DMS53 treated with DMSO at 0.1 percent for 48 hours (cell line): Measurements from ENCODE around the gene NCAN.
"Not testable (repeated sequence)": the region's sequence is repeated elsewhere in the genome, so short reads cannot be mapped to it uniquely, and the experiment has no call there.

Experiments
- DNase-seq: peaks from one replicate; lab custom pipeline; 2025; ENCODE audit not compliant: unreplicated experiment; lab: John Stamatoyannopoulos, UW

NCAN gene

DNA sequence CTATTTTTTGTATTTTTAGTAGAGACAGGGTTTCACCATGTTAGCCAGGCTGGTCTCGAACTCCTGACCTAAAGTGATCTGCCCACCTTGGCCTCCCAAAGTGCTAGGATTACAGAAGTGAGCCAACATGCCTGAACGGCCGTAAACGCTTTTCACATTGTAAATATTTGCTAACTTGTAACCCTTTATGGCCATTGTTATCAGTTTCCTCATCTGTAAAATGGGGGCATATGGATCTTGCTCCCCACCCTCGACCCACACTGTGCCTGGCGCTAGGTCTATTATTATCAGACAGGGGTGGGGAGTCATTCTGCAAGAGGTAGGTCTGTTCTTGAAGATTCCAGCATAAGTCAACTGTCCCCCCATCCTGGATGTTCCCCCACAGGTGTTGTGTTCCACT is 11.9 kb downstream of the NCAN start:
- no peak for DNase-seq

DNA sequence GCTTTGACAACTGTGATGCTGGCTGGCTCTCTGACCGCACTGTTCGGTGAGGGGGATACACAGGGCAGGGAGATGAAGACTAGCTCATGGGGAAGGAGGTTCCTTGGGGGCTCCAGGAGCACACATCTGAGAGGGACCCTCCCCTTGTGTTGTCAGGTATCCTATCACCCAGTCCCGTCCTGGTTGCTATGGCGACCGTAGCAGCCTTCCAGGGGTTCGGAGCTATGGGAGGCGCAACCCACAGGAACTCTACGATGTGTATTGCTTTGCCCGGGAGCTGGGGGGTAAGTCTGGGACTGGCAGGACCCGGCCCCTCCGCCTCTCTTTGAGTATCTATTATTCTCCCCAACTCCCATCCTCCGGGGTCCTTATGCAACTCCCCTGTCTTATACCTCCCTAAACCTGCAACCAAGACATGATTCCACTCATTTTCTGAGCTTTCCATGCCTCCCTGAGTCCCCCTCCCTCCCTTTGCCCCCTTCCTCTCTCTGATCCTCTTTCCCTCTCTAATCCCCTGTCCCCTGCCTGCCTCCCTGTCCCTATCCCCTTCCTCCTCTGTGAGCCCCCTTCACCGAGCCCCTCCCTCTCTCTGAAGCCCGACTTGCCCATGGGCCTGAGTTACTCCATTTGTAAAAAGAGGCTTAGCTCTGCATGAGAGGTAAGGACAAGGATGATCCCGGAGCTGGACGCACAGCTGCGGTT is 12.5 kb downstream of the NCAN start:
- DNase-seq, result no peak

DNA sequence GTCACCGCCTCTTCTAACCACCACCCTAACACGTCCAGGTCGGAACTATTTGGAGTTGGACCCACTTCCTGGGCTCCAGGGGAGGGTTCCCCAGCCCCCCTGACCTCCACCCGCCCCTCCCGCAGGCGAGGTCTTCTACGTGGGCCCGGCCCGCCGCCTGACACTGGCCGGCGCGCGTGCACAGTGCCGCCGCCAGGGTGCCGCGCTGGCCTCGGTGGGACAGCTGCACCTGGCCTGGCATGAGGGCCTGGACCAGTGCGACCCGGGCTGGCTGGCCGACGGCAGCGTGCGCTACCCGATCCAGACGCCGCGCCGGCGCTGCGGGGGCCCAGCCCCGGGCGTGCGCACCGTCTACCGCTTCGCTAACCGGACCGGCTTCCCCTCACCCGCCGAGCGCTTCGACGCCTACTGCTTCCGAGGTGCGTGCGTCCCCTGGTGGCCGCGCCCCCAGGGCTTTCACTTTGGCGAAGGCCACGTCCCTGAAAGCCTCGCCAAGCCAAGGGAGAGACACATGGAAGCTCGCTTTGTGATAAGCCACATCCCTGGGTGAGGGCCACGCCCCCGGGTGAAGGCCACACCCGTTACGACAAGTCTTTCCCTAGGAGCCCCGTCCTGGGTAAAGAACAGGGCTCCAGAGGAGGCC is 13.2 kb downstream of the NCAN start:
- peak; percentile 65 for DNase-seq

DNA sequence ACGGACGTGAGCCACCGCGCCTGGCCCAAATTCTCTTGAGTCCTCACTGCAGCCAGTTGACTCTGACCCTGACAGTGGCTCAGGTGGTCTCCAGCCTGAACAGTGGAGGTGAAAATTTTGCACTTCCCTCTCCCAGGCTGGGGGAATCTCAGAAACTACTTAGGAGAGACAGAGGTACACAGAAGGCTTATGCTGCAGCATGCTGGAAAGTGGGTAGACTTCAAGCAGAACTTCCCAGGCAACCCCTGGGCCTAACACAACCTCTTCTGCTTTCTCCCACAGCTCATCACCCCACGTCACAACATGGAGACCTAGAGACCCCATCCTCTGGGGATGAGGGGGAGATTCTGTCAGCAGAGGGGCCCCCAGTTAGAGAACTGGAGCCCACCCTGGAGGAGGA is 14.4 kb downstream of the NCAN start:
- no peak for DNase-seq

DNA sequence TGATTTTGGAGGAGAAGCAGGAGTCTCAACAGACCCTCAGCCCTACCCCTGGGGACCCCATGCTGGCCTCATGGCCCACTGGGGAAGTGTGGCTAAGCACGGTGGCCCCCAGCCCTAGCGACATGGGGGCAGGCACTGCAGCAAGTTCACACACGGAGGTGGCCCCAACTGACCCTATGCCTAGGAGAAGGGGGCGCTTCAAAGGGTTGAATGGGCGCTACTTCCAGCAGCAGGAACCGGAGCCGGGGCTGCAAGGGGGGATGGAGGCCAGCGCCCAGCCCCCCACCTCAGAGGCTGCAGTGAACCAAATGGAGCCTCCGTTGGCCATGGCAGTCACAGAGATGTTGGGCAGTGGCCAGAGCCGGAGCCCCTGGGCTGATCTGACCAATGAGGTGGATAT is 14.9 kb downstream of the NCAN start:
- DNase-seq, result no peak

DNA sequence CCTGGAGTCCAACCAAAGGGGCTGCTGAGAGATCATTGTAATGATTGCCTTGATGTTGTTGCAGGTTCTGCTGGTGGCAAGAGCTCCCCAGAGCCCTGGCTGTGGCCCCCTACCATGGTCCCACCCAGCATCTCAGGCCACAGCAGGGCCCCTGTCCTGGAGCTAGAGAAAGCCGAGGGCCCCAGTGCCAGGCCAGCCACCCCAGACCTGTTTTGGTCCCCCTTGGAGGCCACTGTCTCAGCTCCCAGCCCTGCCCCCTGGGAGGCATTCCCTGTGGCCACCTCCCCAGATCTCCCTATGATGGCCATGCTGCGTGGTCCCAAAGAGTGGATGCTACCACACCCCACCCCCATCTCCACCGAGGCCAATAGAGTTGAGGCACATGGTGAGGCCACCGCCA is 15.5 kb downstream of the NCAN start:
- no peak for DNase-seq

DNA sequence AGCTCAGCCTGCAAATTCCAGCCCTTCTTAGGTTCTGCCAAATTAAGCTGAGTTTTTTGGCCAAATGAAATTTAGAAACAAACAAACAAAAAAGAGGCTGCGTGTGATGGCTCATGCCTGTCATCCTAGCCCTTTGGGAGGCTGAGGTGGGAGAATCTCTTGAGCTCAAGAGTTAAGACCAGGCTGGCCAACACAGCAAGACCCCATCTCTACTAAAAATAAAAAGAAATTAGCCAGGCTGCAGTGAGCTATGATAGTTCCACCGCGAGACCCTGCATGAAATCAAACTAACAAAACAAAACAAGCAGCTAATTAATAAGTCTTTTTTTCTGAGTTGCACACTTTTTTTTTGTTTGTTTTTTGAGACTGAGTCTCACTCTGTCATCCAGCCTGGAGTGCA is 17.9 kb downstream of the NCAN start:
- DNase-seq, result no peak

DNA sequence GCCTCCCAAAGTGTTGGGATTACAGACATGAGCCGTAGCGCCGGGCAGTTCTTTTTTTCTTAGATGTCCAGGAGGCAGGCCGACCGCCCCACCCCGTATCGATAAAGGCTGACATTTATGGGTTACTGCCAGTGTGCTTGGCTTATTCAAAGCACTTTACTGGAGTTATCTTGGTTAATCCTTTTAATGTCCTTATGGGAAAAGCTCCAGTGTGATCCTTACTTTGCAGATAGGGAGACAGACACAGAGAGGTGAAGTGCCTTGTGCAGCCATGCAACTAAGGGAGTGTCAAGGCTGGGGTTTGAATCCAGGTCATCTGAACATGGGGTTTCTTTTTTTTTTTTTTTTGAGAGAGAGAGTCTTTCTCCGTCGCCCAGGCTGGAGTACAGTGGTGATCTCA is 19.2 kb downstream of the NCAN start:
- DNase-seq, result no peak

DNA sequence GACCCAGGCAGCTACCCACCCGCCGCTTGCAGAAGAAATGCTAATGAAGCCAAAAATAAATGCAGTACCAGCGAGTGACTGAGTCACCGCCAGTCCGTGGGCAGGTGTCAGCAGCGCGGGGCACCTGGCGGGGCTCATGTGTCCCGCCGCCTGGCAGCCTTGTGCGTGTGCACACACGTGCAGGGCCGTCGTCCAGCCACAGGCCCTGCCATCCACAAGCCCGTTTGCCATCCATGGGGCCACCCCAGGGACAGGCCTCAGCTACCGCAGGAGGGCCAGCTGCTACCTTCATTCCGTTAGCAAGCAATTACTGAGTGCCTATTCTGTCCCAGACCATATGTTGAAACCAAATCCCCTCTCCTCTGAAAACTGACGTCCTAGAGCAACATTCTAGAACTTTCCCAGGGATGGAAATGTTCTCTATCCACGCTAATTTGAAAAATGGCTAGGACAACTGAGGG is 20.5 kb downstream of the NCAN start:
- DNase-seq, result no peak

DNA sequence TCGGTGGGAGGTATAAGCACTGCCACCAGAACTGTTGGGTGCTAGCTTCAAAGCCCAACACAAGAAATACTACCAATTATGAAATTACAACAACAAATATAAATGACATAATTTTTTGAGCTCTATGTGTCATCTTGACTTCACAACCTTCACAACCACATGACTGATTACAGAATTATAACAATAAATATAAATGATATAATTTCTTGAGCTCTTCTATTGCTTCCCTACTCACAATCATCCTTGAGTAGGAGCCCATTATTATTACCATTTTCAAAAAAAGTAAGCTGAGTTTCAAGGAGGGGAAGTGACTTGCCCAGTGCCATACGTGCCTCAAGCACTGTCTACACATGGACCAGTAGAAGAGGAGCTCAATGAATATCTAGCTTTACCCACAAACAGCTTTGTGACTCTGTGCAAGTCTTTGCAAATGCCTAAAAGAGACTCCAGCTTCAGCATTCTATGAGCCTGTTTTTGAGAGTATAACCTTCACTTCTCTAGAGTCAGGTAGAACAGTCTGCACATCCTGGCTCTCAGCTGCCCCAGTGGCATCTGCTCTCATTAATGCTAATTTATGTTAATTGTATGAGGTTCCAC is 22.6 kb downstream of the NCAN start:
- no peak for DNase-seq

DNA sequence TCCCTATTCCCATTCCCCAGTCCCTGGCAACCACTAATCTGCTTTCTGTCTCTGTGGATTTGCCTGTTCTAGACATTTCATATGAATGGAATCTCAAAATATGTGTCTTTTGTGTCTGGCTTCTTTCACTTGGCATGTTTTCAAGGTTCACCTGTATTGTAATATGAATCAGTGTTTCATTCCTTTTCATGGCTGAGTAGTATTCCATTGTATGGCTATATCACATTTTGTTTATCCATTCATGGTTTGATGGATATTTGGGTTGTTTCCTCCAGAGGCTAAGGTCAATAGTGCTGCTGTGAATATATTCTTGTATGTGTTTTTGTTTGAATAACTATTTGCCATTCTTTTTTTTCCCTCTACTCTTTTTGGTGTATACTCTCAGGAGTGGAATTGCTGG is 24.4 kb downstream of the NCAN start:
- no peak for DNase-seq

DNA sequence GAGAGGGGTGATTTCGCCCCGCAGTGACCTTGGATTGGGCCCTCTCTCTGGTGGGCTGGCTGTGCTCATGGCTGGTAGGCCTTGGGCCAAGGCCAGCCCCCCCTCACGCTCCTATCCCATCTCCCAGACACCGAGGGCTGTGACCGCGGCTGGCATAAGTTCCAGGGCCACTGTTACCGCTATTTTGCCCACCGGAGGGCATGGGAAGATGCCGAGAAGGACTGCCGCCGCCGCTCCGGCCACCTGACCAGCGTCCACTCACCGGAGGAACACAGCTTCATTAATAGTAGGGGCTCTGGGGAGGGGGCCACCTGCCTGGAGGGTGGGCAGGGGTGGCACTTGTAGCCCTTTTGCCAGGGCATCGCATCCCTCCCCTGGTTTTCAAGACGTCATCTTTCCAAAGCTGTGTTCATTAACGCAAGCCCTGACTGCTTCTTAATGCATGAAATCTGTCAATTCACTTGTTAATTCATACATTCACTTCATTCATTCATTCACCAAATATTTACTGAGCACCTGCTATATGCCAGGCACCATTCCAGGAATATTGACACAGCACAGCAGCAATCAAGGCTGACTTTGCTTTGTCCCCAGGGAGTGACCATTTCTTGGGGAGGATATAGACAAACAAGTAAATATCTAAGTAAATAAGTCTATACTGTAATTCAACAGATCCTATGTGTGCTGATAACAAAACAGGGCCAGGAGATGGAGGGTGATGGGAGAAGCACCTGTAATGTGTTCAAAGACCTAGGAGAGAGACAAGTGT is 26.6 kb downstream of the NCAN start:
- no peak for DNase-seq

DNA sequence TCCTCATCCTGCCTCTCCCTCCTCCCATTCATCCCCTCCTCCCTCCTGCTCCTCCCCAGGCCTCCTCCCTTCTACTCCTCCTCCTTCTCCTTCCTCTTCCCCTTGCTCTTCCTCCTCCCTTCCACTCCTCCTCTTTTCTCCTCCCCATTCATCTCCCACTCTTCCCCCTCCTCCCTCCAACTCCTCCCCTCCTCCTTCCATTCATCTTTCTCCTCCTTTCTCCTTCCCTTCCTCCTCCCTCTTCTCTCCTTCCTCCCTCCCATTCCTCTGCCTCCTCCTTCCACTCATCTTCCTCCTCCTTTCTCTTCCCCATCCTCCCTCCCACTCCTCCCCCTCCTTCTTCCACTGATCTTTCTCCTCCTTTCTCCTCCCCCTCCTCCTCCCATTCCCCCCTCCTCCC is 27.9 kb downstream of the NCAN start:
- DNase-seq, result no peak

DNA sequence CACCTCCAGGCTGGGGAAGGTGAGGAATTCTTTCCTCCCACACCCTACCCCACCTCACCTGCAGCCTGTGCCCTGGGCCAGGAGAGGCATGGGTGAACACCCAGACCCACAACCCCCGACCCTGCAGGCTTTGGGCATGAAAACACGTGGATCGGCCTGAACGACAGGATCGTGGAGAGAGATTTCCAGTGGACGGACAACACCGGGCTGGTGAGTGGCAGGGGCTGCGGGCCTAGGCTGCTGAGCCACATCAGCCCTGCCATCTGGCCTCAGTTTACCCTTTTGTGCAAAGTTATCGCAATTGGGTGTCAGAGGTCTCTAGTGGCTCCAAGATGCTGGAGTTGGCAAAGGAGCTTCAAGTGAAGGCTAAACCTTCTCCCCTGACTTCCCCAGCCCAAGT is 28.7 kb downstream of the NCAN start:
- DNase-seq, result no peak

DNA sequence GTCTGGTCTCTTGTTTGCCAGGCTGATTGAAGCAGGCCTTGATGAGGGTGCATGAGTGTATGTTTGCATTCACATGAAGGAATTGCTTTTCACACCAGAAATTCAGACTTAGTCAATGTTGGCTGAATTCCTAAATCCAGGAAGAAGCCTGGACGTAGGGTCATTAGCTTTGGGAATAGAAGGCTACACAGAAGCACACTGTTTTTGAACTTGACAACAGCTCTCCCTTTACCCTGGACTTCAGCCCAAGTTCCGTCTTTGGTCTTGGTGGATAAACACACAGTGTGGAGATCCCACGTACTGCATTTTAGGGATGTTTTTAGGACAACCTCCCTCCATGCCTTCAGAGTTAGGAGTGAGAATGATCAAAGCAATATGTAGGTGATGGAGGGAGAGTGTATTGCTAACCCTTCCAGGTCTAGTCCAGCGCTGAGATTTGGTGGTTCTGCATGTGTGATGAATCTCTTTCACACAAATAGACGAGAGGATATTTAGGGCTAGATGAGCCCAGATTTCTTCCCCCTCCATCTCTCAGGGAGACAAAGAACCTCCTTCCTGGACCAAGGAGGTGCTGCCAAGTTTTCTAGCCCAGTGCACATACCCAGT is 38.5 kb downstream of the NCAN start:
- DNase-seq, result no peak

DNA sequence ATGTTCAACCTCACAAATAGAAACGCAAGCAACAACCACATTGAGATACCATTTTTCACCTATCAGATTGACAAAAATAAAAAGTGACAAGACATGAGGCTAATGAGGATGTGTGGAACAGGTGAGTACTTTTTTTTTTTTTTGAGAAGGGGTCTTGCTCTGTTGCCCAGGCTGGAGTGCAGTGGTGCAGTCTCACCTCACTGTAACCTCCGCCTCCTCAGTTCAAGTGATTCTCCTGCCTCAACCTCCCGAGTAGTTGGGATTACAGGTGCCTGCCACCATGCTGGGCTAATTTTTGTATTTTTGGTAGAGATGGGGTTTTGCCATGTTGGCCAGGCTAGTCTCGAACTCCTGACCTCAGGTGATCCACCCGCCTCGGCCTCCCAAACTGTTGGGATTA is 41.7 kb downstream of the NCAN start:
- DNase-seq, result not testable (repeated sequence)

DNA sequence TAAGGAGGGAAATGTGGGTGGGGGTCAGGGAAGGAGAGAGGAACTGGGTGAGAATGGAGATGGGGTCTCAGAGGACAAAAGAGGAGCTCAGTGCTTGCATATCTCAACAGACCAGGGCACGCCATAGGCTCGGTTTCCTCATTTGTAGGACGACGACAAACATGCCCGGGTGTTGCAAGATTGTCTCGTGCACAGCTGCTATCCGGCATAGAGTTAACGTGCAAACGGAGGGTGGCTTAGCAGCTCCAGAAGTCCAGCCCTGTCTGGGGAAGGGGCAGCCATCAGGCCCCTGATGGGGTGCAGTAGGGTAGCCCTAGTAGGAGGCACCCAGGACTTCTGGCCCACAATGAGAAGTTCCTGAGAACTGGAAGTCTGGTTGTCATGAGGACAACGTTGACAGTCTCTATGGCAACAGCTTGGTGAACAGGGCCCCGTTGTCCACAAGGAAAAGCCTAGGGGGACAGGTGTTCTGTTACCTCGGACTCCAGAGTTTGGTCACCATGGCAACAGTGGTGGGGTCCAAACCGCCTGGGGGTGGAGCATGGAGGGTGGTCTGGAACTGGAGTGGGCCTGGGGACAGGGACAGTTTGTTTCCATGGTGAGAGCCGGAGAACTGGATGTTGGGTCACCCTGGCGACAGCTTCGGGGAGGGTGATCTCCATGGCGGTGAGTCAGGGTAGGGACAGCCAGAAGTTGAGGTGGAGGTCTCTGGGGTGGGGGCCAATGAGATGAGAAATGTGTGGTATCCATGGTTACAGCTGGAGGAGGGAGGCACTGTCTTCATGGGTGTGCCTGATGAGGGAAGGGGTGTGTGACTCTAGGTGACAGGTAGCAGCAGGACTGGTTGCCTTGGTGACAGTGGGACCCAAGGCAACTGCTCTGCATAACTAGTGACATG is 44.6 kb downstream of the NCAN start:
- DNase-seq, result no peak

DNA sequence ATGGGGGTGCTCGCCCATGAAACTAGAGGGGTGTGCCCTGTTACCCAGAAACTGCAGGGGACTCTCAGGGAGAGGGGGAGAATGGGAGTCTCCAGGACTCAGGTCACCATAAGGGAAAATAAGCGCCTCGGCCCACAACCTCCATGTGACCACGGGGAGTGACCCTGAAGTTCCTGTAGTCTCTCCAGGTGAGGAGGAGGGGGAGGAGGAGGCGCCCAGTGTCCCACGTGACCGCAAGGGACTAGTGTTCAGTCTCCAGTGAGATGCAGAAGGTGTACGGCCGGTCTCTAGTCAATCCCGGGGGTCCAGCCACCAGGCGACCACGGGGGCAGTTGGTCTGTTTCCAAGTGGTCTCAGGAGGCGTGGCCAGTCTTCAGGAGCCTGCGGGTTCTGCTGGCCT is 45.4 kb downstream of the NCAN start:
- DNase-seq, result no peak

DNA sequence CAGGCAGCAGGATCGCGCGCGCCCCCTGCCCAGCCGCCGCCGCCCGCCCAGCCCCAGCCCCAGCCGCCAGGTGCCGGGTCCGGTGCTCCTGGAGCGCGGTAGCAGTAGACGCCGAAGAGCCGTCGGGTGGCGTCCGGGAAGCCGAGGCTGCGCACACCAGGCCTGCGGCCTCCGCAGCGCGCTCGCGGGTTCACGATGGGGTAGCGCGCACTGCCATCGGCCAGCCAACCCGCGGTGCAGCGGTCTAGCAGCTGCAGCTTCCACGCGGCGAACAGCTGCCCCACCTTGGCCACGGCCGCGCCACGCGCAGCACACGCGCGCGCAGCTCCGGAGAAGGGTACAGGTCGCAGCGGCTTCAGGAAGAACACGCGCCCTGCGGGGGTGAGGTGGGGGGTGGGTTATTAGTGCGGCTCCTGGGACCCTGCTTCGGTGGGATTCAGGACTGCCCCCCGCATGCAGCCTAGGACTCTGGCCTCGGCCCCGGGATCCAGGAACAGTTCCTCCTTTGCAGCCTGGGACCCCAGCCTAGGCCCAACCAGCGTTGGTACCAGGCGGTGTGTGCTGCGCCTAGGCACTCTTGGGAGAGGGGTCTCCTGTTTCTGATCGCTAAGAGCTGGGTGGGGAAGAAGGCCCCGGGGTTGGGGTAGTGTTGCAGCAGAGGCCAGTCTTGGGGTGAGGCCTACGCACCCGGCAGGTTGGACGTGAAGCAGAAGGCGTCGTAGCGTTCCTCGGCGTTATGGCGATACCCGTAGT is 46.3 kb downstream of the NCAN start:
- no peak for DNase-seq
